GM18499 (cell line): ENCODE measurements around the gene ATF6B.
A peak's percentile ranks its signal among the peaks of the same experiment; 100 is the strongest.

Source experiments
- ATAC-seq: cut with Tn5 transposase; IDR thresholded peaks from one replicate; pipeline ENCODE4 v1.9.1; 2021; ENCODE audit warnings: moderate number of reproducible peaks; ENCODE audit not compliant: insufficient read depth, unreplicated experiment

Gene ATF6B

DNA sequence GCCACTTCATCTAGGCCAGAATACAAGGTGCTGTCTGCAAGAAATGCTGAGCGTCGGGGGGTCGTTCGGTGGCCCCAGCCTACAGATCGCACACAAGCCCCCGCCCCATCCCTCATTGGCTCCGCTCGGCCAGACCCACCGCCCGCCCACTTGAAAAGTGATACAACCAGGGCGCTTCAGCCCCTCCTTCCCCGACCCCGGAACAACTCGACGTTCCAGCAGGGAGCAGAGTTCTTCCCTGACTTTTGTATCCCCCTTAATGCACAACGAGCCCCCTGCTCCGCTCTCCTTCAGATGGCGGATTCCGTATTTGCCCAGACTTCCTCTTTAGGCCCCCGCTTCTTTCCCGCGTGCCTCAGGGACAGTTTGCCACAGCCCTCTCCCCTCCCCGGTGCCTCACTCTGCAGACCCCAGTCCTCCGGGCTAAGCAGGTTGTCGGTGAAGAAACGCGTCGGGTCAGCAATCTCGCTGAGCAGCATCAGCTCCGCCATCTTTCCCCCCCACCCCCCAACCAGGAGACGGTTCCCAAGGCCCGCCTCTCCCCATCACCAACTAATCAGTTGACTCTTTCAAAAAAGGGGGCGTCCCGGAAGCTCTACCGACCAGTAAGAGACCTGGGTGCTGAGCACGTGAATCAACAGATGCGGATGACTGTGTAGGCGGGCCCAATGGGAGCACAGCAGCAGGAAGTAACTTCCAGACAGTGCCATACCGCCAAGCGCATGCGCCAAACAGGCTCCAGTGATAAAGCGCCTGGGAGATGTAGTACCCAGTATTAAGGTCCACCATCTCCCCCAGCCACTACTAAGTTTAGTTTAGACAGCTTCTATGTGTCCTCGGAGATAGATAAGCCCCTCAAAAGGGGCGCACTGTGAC is at the start of gene ATF6B:
Gene ATF6B (minus strand): TSS at position 530 of the 876 bp plus-strand sequence. CDS start 39 bp downstream, at position 491.
- peak; percentile 67 for ATAC-seq

- no peak for ATAC-seq
Measured at GRCh38 chr6:32177183-32177787, 49.2 kb upstream of the ATF6B start.

DNA sequence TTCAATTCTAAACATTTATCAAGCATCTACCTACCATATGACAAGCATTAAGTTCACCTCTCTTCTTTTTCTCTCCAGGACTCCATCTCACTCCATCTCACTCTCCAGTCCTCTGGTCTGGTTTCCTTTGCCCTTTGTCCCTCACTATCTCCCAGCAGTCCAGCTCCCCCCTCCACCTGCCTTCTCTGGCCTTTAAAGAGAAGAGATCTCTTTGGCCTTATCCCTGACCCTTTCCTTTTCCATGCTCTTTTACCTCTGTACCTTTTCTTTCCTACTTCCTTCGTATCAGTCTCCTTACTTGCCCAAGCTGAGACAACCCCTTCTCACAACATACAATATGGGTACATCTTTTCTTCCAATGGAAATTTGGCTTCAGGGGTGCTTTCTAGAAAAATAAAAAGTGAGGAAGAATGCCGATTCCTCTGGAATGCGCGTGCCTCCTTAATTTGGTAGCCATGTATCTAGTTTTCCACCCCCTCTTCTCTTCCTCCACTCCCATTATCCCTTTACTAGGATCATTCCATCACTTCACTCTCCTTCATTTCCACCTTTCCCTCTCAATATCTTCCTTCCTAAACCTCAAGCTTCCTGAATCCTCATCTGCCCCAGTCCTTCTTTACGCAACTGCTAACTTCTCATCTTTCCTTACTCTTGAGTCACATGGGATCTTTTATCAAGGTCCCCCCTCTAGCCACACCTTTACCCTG is 48.6 kb upstream of the ATF6B start:
- ATAC-seq = no peak

DNA sequence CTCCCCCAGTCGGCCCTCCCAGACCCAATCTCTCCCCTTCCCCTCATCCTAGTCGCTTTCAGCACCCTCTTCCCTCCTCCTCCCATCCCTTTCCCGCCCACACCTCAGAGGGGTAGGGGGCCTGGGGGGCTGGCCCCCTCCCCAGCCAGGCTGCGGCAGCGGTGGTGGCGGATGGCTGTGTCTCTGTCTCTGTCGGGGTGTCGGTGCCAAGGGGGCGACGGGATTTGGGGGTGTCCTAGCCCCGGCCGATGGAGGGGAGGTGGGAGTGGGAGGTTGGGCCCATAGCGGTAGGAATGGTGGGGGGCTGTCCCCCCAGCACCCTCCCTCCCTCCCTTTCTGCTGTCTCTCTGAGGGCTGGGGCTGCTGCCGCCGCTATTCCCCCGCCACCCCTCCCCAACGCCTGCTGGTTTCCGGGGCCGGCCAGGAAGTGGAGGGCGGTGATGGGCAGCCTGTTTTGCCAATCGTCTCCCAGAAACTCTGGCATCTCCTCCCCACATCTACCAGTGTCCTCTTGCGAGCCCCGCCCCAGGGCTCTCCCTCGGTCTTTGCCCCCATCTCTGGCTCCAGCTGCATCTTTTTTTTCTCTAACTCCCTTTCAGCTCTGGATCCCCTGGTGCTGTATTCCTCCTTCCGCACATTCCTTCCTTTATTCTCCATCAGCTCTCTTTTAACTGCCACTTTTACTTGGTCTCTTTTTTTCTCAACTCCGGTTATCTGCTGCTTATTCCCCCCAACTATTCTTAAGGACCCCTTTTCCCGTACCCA is 47.8 kb upstream of the ATF6B start, which contains the start of gene AGPAT1:
Gene AGPAT1 (minus strand): TSS at position 374 of the 765 bp plus-strand sequence. CDS start 4,588 bp downstream, outside the sequence.
- ATAC-seq = no peak

DNA sequence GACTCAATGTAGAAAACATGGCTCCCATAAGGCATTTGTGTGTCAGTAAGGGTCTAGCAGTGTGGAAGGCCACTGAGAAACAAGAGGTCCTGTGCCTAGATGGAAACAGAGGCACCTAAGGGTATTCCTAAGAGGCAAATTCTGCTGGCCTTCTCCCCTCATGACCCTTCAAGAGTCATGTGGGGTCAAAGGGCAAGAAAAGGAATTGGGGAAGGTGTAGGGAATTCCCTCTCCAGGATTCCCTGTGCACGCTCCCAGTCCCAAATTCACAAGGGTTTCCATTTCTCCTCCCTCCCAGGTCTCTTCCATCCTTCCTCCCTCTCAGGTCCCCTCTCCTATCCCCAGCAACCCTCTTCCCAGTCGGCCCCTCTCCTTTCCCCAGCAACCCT is 47.3 kb upstream of the ATF6B start:
- ATAC-seq = no peak

DNA sequence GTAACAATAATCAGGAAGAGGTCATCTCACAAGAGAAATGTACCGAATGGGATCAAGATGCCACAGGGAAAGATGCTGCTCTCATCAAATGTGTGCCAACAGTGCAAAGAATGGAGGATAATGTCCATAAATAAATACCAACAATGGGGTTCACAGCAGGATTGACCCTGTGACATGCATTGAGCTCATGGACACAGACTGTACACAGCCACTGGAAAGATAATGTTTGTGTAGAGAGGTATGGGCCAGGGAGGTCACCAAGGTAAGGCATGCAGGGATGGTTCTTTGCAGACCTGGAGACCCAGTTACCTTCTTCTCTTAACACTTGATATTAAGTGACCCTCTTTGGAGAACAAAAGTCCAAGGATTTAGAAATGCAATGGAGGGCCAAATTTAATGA is 46.4 kb upstream of the ATF6B start:
- ATAC-seq = no peak

- no peak for ATAC-seq
Measured at GRCh38 chr6:32173051-32173727, 45.1 kb upstream of the ATF6B start.

DNA sequence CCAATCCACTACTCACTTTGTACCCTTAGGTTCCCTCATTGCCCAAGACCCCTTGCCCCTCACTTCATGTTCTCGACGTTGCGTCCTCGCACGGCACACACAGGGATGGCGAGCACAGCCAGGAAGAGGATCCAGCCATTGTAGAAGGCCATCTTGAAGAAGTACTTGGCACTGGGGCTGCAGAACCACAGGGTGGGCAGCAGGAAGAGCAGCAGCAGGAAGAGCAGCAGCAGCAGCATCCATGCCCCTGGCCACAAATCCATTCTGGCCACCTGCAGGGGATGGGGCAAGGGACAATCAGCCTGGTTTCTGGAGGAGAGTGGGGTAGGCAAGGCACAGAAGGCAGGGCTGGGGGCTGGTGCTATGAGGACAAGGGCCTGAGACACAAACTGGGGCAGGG is 43.2 kb upstream of the ATF6B start:
- no peak for ATAC-seq

- no peak for ATAC-seq
Measured at GRCh38 chr6:32170294-32170693, 42.2 kb upstream of the ATF6B start.

GRCh38 chr6:32168807-32169591 is 41.0 kb upstream of the ATF6B start:
- ATAC-seq = no peak

GRCh38 chr6:32168350-32168749 is 40.3 kb upstream of the ATF6B start:
- no peak for ATAC-seq

DNA sequence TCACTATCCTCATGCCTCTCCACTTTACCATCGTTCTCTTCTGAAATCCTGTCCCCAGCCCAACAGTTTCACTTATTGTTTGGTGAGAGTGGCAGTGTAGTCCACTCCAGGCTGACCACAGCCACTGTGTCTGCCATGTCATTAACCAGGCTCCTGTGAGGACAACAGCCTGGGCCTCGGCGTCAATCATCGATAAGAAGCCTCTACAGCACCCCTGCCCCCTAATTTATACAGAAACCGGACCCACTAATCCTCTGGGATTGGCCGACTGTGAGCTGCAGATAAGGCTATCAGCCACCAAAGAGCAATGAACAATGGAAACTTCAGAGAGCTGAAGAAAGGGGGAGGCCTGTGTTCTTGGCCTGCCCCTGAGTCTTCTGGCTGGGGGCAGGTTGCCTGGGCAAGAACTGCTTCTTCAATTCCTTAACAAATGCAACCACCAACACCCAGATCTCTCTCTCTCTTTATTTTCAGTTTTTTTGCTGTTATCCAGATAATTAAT is 39.8 kb upstream of the ATF6B start:
- ATAC-seq = no peak

- ATAC-seq = no peak
Measured at GRCh38 chr6:32167154-32167760, 39.2 kb upstream of the ATF6B start.

DNA sequence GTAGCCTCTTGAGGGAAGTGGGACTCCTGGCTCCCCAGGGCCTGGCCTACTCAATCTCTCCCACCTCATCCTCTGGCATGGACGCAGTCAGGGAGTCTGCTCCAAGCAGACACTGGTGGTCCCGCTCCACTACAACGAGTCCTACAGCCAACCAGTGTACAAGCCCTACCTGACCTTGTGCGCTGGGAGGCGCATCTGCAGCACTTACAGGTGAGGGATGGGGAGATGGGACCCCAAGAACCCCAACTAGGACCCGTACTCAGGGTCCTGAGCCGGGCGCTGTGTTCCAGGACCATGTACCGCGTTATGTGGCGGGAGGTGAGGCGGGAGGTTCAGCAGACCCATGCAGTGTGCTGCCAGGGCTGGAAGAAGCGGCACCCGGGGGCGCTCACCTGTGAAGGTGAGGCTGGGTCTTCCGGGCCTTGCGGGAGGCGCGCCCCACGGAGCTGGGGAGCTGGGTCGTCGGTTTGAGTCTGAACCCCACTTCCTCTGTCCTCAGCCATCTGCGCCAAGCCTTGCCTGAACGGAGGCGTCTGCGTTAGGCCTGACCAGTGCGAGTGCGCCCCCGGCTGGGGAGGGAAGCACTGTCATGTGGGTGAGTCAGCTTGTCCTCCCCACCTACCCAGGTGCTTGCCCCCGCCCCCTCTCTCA is 38.5 kb upstream of the ATF6B start:
- ATAC-seq = no peak

- ATAC-seq = no peak
Measured at GRCh38 chr6:32164295-32164694, 36.2 kb upstream of the ATF6B start, which contains the start of gene EGFL8. Gene EGFL8 (plus strand): TSS chr6:32164595. CDS start chr6:32166166, 1,571 bp downstream.

DNA sequence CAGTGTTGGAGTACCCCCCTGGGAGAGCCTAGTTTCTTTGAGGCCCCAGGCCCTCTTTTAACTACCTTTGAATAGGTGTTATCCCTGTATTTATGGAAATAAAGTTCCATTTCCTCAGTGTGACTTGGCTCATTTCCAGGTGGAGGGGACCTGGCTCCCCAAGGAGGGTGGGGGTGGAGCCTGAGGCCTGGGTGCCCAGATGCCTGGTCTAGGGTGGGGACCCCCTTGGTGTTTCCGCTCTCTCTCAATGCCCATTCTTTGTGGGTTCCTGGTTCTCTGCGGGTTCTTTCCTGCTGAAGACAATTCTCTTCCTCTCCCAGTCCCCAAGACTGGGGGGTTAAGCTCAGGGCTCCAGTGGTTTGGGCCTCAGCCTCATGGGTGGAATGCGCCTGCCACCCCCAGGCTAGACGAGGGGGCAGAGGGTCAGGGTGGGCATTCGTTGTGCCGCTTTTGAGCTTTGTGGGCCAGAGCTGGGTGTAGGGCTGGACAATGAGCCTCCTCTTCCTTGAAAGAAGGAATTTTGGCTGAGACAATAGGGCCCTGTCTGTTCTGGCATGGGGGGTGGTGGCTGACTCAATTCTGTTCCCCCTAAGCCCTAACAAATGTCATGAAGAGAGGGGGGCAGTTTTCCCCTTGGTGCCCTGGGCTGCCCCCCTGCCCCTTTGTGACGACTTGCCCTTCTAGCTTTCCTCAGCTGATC is 35.7 kb upstream of the ATF6B start:
- ATAC-seq = no peak

- ATAC-seq = no peak
Measured at GRCh38 chr6:32158052-32158451, 30.0 kb upstream of the ATF6B start.
